ENCODE results near the gene KPTN. TPM values are rescaled to one million over a fixed set of nuclear protein-coding genes. Genes with fewer than 3 reads are reported as not detected.

The KPTN gene
- total and polyA plus RNA-seq, 2 of the 13 experiments (the other 11 are each of a cell fraction or from before 2014, with no cell fraction given), result 9.1 to 13.3 TPM

- TF ChIP-seq GABPA (IDR thresholded peaks at IDR 0.05; ENCODE audit: low read depth, low read length) (no peak), GABPA (CRISPR knock-in tag; IDR thresholded peaks at IDR 0.05; ENCODE audit: low read depth) (peak; percentile 71), HOXA3 (CRISPR knock-in tag; IDR thresholded peaks at IDR 0.05) (peak; percentile 86), RAD21 (CRISPR knock-in tag; IDR thresholded peaks at IDR 0.05) (peak; percentile 69), YY1 (IDR thresholded peaks at IDR 0.05; ENCODE audit: insufficient read depth, insufficient replicate concordance, low read depth, low read length) (peak; percentile 44), KLF6 (CRISPR knock-in tag; IDR thresholded peaks at IDR 0.05) (no peak), SNRNP70 (IDR thresholded peaks at IDR 0.05; ENCODE audit: low read depth, low read length) (no peak), NAIF1 (CRISPR knock-in tag; IDR thresholded peaks at IDR 0.05; ENCODE audit: borderline replicate concordance) (peak; percentile 97), MTERF4 (CRISPR knock-in tag; IDR thresholded peaks at IDR 0.05) (peak; percentile 70; the same call in 1 of the 2 replicates), ATF2 (CRISPR knock-in tag; IDR thresholded peaks at IDR 0.05) (no peak; the same call in none of the 2 replicates), GTF2F1 (IDR thresholded peaks at IDR 0.05; ENCODE audit: low read length) (no peak), MBD4 (IDR thresholded peaks at IDR 0.05; ENCODE audit: borderline replicate concordance, low read length) (no peak), MEF2D (CRISPR knock-in tag; IDR thresholded peaks at IDR 0.05) (peak; percentile 66; the same call in 1 of the 2 replicates), TRAFD1 (CRISPR knock-in tag; IDR thresholded peaks at IDR 0.05; ENCODE audit: borderline replicate concordance) (no peak), PATZ1 (CRISPR knock-in tag; IDR thresholded peaks at IDR 0.05) (peak; percentile 100), ZFP41 (CRISPR knock-in tag; IDR thresholded peaks at IDR 0.05; ENCODE audit: borderline replicate concordance) (no peak), ZNF207 (IDR thresholded peaks at IDR 0.05; ENCODE audit: borderline replicate concordance) (no peak), ZNF850 (CRISPR knock-in tag; conservative IDR thresholded peaks at IDR 0.05) (no peak)
- TF ChIP-seq, protein P1, sequence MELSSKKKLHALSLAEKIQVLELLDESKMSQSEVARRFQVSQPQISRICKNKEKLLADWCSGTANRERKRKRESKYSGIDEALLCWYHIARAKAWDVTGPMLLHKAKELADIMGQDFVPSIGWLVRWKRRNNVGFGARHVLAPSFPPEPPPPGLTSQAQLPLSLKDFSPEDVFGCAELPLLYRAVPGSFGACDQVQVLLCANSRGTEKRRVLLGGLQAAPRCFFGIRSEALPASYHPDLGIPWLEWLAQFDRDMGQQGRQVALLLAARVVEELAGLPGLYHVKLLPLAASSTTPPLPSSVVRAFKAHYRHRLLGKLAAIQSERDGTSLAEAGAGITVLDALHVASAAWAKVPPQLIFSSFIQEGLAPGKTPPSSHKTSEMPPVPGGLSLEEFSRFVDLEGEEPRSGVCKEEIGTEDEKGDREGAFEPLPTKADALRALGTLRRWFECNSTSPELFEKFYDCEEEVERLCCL (CRISPR knock-in tag; IDR thresholded peaks at IDR 0.05; ENCODE audit: borderline replicate concordance), result no peak
- TF ChIP-seq, protein P2, sequence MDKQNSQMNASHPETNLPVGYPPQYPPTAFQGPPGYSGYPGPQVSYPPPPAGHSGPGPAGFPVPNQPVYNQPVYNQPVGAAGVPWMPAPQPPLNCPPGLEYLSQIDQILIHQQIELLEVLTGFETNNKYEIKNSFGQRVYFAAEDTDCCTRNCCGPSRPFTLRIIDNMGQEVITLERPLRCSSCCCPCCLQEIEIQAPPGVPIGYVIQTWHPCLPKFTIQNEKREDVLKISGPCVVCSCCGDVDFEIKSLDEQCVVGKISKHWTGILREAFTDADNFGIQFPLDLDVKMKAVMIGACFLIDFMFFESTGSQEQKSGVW (CRISPR knock-in tag; IDR thresholded peaks at IDR 0.05; ENCODE audit: borderline replicate concordance), result no peak
Observed at GRCh38 chr19:47514869-47515588, 31.0 kb upstream of the KPTN start, which contains the start of gene NAPA (continued).
